Activated CD4-positive, alpha-beta T cell treated with anti-CD3 and anti-CD28 coated beads for 48 hours (primary cell): ENCODE measurements around the gene BSN.

Experiments
- DNase-seq: peaks from one replicate; pipeline ENCODE4 v3.0.0-alpha.2; 2020

Gene BSN

GRCh38 chr3:49553692-49554632 is at the start of gene BSN:
Gene BSN (plus strand): TSS chr3:49554477. CDS start chr3:49554603, 126 bp downstream.
- peak; percentile 93 for DNase-seq

GRCh38 chr3:49506906-49507305 is 47.4 kb upstream of the BSN start:
- DNase-seq, result no peak

GRCh38 chr3:49509028-49509561 is 45.2 kb upstream of the BSN start:
- DNase-seq, result no peak

- no peak for DNase-seq
Measured at GRCh38 chr3:49511639-49512038, 42.6 kb upstream of the BSN start.

GRCh38 chr3:49512781-49513355 is 41.4 kb upstream of the BSN start:
- DNase-seq, result no peak

GRCh38 chr3:49513494-49514124 is 40.7 kb upstream of the BSN start:
- DNase-seq, result no peak

- DNase-seq, result no peak
Measured at GRCh38 chr3:49518016-49518415, 36.3 kb upstream of the BSN start.

- no peak for DNase-seq
Measured at GRCh38 chr3:49518441-49518840, 35.8 kb upstream of the BSN start.

- no peak for DNase-seq
Measured at GRCh38 chr3:49519296-49519695, 35.0 kb upstream of the BSN start.

GRCh38 chr3:49519916-49520385 is 34.3 kb upstream of the BSN start:
- DNase-seq, result no peak

- no peak for DNase-seq
Measured at GRCh38 chr3:49523756-49524747, 30.2 kb upstream of the BSN start.

GRCh38 chr3:49529567-49529966 is 24.7 kb upstream of the BSN start:
- DNase-seq, result peak; percentile 31

GRCh38 chr3:49530231-49530630 is 24.0 kb upstream of the BSN start:
- DNase-seq, result no peak

GRCh38 chr3:49530701-49531100 is 23.6 kb upstream of the BSN start:
- DNase-seq, result no peak

- no peak for DNase-seq
Measured at GRCh38 chr3:49531218-49531617, 23.1 kb upstream of the BSN start.

- no peak for DNase-seq
Measured at GRCh38 chr3:49531715-49532114, 22.6 kb upstream of the BSN start.

GRCh38 chr3:49533031-49533430 is 21.2 kb upstream of the BSN start:
- no peak for DNase-seq

GRCh38 chr3:49533786-49534519 is 20.3 kb upstream of the BSN start:
- no peak for DNase-seq

- DNase-seq, result no peak
Measured at GRCh38 chr3:49534581-49535441, 19.5 kb upstream of the BSN start.
